Mucosa of descending colon (tissue), 3 donors: ENCODE data around the gene GRM1. TPM values are rescaled to one million over a fixed set of nuclear protein-coding genes. Genes with fewer than 3 reads are reported as not detected.

Source experiments
- ATAC-seq: fragments of 200-7000 bp; cut with Tn5 transposase; one replicate; pipeline ENCODE4 v1.9.1; 2020; ENCODE audit warnings: mild to moderate bottlenecking, moderate library complexity
- DNase-seq, 3 donors: peaks; one replicate each; pipeline ENCODE4 v3.0.0-alpha.2; 2020
- H3K36me3 ChIP-seq: fragments of 200-600 bp; one replicate; pipeline ENCODE4 v1.8.0; 2021; ENCODE audit warnings: low read depth, mild to moderate bottlenecking
- H3K4me1 ChIP-seq: fragments of 200-600 bp; one replicate; pipeline ENCODE4 v1.8.0; 2021; ENCODE audit warnings: low read depth, mild to moderate bottlenecking
- H3K4me3 ChIP-seq: fragments of 200-600 bp; one replicate; pipeline ENCODE4 v1.8.0; 2021; ENCODE audit warnings: mild to moderate bottlenecking
- H3K9me3 ChIP-seq: fragments of 200-600 bp; one replicate; pipeline ENCODE4 v1.8.0; 2021; ENCODE audit warnings: mild to moderate bottlenecking
- intact Hi-C, 2 donors: fragments of 100-400 bp; cut with DNase I in 1 of 2; cut with micrococcal nuclease in 1 of 2; formaldehyde crosslinking; loops; one replicate each; pipeline versions ENCODE4 v1.11.0 to v1.11.1; 2022; cut with DNase I, micrococcal nuclease
- total RNA-seq, 3 donors: library from RNA; stranded (reverse); fragmentation: NEBNext Ultra II Directional in 2 of 3; extraction: Animal tissue kit (Norgen Biotek cat#: 25700) in 2 of 3; gene quantifications; one replicate each; pipeline versions ENCODE4 v1.2.1 to v1.2.4, GENCODE V29; 2021 to 2023
- TF ChIP-seq, protein P1 (sequence below): fragments of 200-600 bp; IDR thresholded peaks from one replicate; pipeline ENCODE4 v1.8.0; 2022; ENCODE audit warnings: antibody characterized with exemption, mild to moderate bottlenecking
- donor health status: DM: no; HTN: no; CAD: no; lungs with moderate emphysema.
- donor health status: DM: no; HTN: no; CAD: no.
- donor health status: DM: no; HTN: yes; CAD: no.

Gene GRM1
- total RNA-seq, 3 donors from 2014 or later, result 0.13 TPM; not detected in 2

DNA sequence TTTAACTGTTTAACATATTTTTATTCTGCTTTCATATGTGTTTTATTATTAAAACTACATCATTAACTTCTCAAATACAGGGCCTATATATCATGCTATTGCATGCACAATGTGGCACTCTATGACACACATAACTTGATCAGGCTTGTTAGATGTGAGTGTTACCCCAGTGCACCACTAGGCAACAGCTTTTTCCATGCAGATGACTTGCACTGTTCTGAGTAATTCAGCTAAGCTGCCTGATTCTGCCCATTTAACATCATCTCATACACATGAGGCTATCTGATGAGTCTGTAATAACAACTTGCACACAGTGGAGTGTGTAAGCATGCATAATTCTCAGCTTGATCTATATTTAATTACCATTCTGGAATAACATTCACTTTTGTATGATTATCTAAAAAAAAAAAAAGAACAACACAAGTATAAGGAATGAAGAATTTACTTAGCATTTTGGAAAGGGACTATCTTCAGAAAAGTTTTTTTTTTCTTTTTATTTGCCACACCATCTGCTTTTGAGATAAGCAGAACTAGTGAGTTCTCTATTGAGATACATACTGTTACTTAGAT lies 83.1 kb downstream of the GRM1 start:
- no peaks in the 10 kb centered on the region for H3K9me3 ChIP-seq
- intact Hi-C loops, result no loop called here
- DNase-seq (no peak), ATAC-seq (no peak)
- no peaks in the 10 kb centered on the region for H3K4me1 ChIP-seq
- no peaks in the 10 kb centered on the region for H3K36me3 ChIP-seq
- no peak overlapping the region for H3K4me3 ChIP-seq
- TF ChIP-seq, protein P1, sequence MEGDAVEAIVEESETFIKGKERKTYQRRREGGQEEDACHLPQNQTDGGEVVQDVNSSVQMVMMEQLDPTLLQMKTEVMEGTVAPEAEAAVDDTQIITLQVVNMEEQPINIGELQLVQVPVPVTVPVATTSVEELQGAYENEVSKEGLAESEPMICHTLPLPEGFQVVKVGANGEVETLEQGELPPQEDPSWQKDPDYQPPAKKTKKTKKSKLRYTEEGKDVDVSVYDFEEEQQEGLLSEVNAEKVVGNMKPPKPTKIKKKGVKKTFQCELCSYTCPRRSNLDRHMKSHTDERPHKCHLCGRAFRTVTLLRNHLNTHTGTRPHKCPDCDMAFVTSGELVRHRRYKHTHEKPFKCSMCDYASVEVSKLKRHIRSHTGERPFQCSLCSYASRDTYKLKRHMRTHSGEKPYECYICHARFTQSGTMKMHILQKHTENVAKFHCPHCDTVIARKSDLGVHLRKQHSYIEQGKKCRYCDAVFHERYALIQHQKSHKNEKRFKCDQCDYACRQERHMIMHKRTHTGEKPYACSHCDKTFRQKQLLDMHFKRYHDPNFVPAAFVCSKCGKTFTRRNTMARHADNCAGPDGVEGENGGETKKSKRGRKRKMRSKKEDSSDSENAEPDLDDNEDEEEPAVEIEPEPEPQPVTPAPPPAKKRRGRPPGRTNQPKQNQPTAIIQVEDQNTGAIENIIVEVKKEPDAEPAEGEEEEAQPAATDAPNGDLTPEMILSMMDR, result no peak

DNA sequence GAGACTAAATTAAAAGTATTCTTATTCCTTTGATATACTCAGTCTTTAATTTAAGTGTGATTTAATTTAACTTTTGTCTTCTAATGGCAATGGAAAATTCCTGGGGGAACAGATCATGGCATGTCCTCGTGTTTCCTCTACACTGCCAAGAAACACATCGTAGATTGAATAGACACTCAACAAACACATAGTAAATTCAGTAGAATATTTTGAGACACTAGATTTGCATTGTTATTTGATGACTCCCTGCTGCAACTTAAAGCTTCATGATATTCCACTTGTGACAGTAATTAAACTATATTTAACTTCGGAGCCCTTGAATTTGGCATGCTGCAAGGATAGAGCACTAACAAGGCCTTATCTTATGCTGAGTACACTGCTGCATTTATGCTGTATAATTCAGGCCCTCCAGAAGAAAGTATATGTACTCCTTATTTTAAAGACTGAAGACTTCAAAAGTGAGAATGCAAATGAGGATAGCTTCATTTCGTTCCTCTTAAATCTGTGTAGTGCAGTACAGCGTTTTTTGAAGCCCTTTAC lies 84.3 kb downstream of the GRM1 start:
- H3K9me3 ChIP-seq, result no peaks in the 10 kb centered on the region
- H3K4me3 ChIP-seq, result no peak overlapping the region
- ATAC-seq (no peak), DNase-seq (no peak)
- no peaks in the 10 kb centered on the region for H3K4me1 ChIP-seq
- no peaks in the 10 kb centered on the region for H3K36me3 ChIP-seq
- TF ChIP-seq, protein P1, result no peak
- intact Hi-C loops, result no loop called here

DNA sequence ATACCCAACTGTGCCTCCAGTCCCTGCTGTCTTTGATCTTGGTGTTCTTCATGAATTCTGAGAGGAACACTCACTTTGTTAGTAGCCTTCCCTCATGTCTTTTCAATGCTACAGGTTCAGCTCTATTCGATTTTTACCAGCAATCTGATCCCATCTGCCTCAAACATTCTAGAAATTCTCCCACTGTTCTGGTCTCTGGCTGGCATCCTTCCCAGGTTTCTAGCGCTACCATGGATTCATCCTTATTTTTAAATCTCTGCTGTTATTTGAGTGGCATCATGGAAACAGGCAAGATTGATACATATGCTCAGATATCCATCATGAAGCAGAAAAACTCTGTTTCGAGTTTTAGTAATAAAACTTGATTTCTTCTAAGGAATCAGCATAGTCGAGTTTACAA lies 94.8 kb downstream of the GRM1 start:
- Histone ChIP-seq H3K4me3 (no peak overlapping the region), H3K9me3 (no peaks in the 10 kb centered on the region), H3K4me1 (no peaks in the 10 kb centered on the region), H3K36me3 (no peaks in the 10 kb centered on the region)
- TF ChIP-seq, protein P1, result no peak
- intact Hi-C loops, result no loop called here
- DNase-seq (no peak), ATAC-seq (no peak)

DNA sequence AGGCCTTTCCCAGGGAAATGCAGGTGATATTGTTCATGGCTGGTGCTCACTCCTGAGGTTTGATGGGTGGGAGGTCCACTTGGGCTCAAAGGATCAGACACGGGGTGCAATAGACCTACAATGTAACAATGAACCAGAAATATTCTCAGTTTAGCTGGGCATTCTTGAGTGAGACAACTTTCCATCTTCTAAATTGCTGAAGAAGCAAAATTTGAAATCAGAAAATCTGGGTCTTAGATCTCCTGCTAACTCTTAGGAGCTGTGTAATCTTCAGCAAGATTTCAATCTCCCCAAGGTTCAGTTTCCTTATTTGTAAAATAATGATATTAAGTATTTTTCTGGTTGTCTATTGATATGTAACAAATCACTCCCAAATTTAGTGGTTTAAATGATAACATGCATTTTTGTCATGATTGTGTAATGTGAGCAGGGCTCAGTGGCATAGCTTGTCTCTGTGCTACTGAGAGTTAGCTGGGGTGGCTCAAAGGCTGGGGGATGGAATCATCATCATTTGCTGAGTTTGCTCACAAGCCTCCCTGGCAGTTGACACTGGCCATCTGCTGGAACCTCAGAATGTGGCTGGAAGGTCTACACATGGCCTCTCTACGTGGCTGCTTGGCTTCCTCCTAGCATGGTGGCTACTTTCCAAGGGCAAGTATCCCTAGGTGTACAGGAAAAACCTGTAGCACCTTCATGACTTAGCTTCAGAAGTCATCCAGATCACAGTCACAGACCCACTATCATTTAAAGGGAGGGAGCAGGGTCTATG lies 98.8 kb downstream of the GRM1 start:
- ATAC-seq, result no peak
- Histone ChIP-seq H3K4me1 (no peaks in the 10 kb centered on the region), H3K9me3 (no peaks in the 10 kb centered on the region), H3K4me3 (no peak overlapping the region), H3K36me3 (no peaks in the 10 kb centered on the region)
- DNase-seq, result no peak
- TF ChIP-seq, protein P1, result no peak
- intact Hi-C loops, result no loop called here

DNA sequence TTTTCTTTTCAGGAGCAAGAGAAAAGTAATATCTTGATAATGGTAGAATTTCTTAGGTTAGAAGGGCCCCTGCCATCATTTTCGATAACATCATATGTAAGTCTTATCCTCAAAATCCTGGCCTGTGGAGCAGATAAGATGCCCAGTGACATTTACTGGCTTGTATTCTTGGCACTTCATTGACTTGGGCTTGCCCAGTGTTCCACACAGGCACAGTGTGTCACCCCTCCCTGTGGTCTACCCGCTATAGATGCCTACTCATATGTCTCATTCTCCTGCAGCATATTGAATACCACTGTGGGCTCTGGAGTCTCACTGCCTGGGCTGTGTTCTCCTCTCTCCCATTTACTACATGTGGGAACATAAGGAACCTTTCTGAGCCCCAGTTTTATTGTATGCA lies 105.0 kb downstream of the GRM1 start:
- intact Hi-C loops, result no loop called here
- Histone ChIP-seq H3K4me3 (no peak overlapping the region), H3K4me1 (no peaks in the 10 kb centered on the region), H3K36me3 (no peaks in the 10 kb centered on the region), H3K9me3 (no peaks in the 10 kb centered on the region)
- ATAC-seq (no peak), DNase-seq (no peak)
- TF ChIP-seq, protein P1, result no peak
